HepG2 (cell line): ENCODE data around the gene LPIN3. TPM values are rescaled to one million over a fixed set of nuclear protein-coding genes. Genes with fewer than 3 reads are reported as not detected.

ENCODE experiments used
- ARID2 ChIP-seq: sonication (generic); formaldehyde crosslinking; IDR thresholded peaks from 2 replicates; pipeline ENCODE4 v1.8.1; 2022; ENCODE audit warnings: mild to moderate bottlenecking, missing genetic modification reagents, borderline replicate concordance
- ATM ChIP-seq: fragments of 450-650 bp; IDR thresholded peaks from 2 replicates; pipeline ENCODE4 v1.7.1; 2017; ENCODE audit warnings: mild to moderate bottlenecking, borderline replicate concordance
- CREB3 ChIP-seq: sonication (generic); formaldehyde crosslinking; IDR thresholded peaks from 2 replicates; pipeline ENCODE4 v1.5.0; 2020; ENCODE audit warnings: missing genetic modification reagents
- FIP1L1 ChIP-seq: fragments of 200-400 bp; formaldehyde crosslinking; IDR thresholded peaks from 2 replicates; pipeline ENCODE4 v1.6.1; 2018; ENCODE audit warnings: low read depth, mild to moderate bottlenecking, low read length, moderate library complexity, borderline replicate concordance; ENCODE audit not compliant: insufficient read depth
- FOXK1 ChIP-seq: sonication (generic); formaldehyde crosslinking; IDR thresholded peaks from 2 replicates; pipeline ENCODE4 v1.4.0; 2020; ENCODE audit warnings: low read depth, missing genetic modification reagents, borderline replicate concordance
- HOXA3 ChIP-seq: sonication (generic); formaldehyde crosslinking; IDR thresholded peaks from 2 replicates; pipeline ENCODE4 v1.5.0; 2020; ENCODE audit warnings: missing genetic modification reagents
- IKZF1 ChIP-seq: fragments of 450-650 bp; IDR thresholded peaks from 2 replicates; pipeline ENCODE4 v1.7.1; 2016
- KLF11 ChIP-seq: IDR thresholded peaks from 2 replicates; pipeline ENCODE4 v1.6.1; 2016; ENCODE audit warnings: missing compliant biosample characterization
- MEF2D ChIP-seq: sonication (generic); formaldehyde crosslinking; IDR thresholded peaks from 2 replicates; pipeline ENCODE4 v1.5.1; 2020; ENCODE audit warnings: mild to moderate bottlenecking, missing genetic modification reagents
- MTA3 ChIP-seq: sonication (generic); formaldehyde crosslinking; IDR thresholded peaks from 2 replicates; pipeline ENCODE4 v1.4.0; 2020; ENCODE audit warnings: missing genetic modification reagents
- PHF8 ChIP-seq: sonication (generic); formaldehyde crosslinking; IDR thresholded peaks from 2 replicates; pipeline ENCODE4 v1.5.0; 2020; ENCODE audit warnings: missing genetic modification reagents
- RAD21 ChIP-seq: fragments of 450-650 bp; formaldehyde crosslinking; IDR thresholded peaks from 2 replicates; pipeline ENCODE4 v1.5.0; 2020; ENCODE audit warnings: mild to moderate bottlenecking
- SOX6 ChIP-seq, 2 experiments: fragments of 450-650 bp in 1 of 2; sonication (generic) in 1 of 2; formaldehyde crosslinking in 1 of 2; IDR thresholded peaks; 2 replicates each; pipeline versions ENCODE4 v1.4.0 to v1.6.1; 2017 to 2020; ENCODE audit warnings: antibody characterized with exemption in 1 of 2, mild to moderate bottlenecking in 1 of 2, missing genetic modification reagents in 1 of 2
- SP5 ChIP-seq: IDR thresholded peaks from 2 replicates; pipeline ENCODE4 v1.6.1; 2016; ENCODE audit warnings: low read depth, borderline replicate concordance
- TEF ChIP-seq: sonication (generic); formaldehyde crosslinking; IDR thresholded peaks from 2 replicates; pipeline ENCODE4 v1.5.0; 2020; ENCODE audit warnings: missing genetic modification reagents
- TFAP4 ChIP-seq: sonication (generic); IDR thresholded peaks from 2 replicates; pipeline ENCODE4 v1.6.1; 2016; ENCODE audit warnings: low read depth, borderline replicate concordance
- ZBTB46 ChIP-seq: sonication (generic); formaldehyde crosslinking; IDR thresholded peaks from 2 replicates; pipeline ENCODE4 v1.4.0; 2020; ENCODE audit warnings: mild to moderate bottlenecking, missing genetic modification reagents, borderline replicate concordance
- ZNF138 ChIP-seq: sonication (generic); formaldehyde crosslinking; IDR thresholded peaks from 2 replicates; pipeline ENCODE4 v1.5.0; 2020; ENCODE audit warnings: mild to moderate bottlenecking, low read depth, missing genetic modification reagents
- ZNF367 ChIP-seq: sonication (generic); formaldehyde crosslinking; IDR thresholded peaks from 2 replicates; pipeline ENCODE4 v1.4.0; 2020; ENCODE audit warnings: missing genetic modification reagents, borderline replicate concordance
- ZNF577 ChIP-seq: sonication (generic); formaldehyde crosslinking; IDR thresholded peaks from 2 replicates; pipeline ENCODE4 v1.4.0; 2020; ENCODE audit warnings: mild to moderate bottlenecking, low read depth, missing genetic modification reagents, borderline replicate concordance
- ZNF619 ChIP-seq: sonication (generic); formaldehyde crosslinking; IDR thresholded peaks from 2 replicates; pipeline ENCODE4 v1.4.0; 2020; ENCODE audit warnings: mild to moderate bottlenecking, missing genetic modification reagents
- ZNF652 ChIP-seq: IDR thresholded peaks from 2 replicates; pipeline ENCODE4 v1.6.1; 2016; ENCODE audit warnings: low read depth, borderline replicate concordance
- ZNF777 ChIP-seq: sonication (generic); formaldehyde crosslinking; IDR thresholded peaks from 2 replicates; pipeline ENCODE4 v1.4.0; 2020; ENCODE audit warnings: missing genetic modification reagents
- ZNF780A ChIP-seq: sonication (generic); formaldehyde crosslinking; IDR thresholded peaks from 2 replicates; pipeline ENCODE4 v1.8.0; 2022; ENCODE audit warnings: mild to moderate bottlenecking, missing genetic modification reagents, moderate library complexity
- ZNF781 ChIP-seq: sonication (generic); formaldehyde crosslinking; IDR thresholded peaks from 2 replicates; pipeline ENCODE4 v1.5.1; 2020; ENCODE audit warnings: borderline replicate concordance, mild to moderate bottlenecking, missing genetic modification reagents; ENCODE audit errors: not compliant biosample characterization
- ZNF792 ChIP-seq: IDR thresholded peaks from 2 replicates; pipeline ENCODE4 v1.6.1; 2016
- ZNF878 ChIP-seq: sonication (generic); formaldehyde crosslinking; IDR thresholded peaks from 2 replicates; pipeline ENCODE4 v1.8.1; 2023; ENCODE audit warnings: mild to moderate bottlenecking, missing genetic modification reagents, moderate library complexity
- polyA plus RNA-seq, 8 experiments: library from polyadenylated mRNA; depleted of rRNA in 3 of 8; stranded (reverse) in 7 of 8; unstranded in 1 of 8; fragments of >200 nt; fragmentation: Illumina TruSeq in 4 of 8; extraction: Trizol in 4 of 8; gene quantifications; 2 replicates each; pipeline versions ENCODE4 v1.2.1 to v1.2.3, GENCODE V29; 2011 to 2016; ENCODE audit warnings: low read depth in 4 of 8, missing spikeins in 1 of 8, mixed read lengths in 1 of 8; ENCODE audit not compliant: insufficient read depth in 1 of 8
- total RNA-seq, 5 experiments: library from RNA; depleted of rRNA; stranded (reverse); fragments of >200 nt; fragmentation: Illumina TruSeq; extraction: Trizol; gene quantifications; 2 replicates each; pipeline ENCODE4 v1.2.3, GENCODE V29; 2016; ENCODE audit warnings: low read depth in 1 of 5

Gene LPIN3
- total and polyA plus RNA-seq, 2 of the 13 experiments (the other 11 are each of a cell fraction or from before 2014, with no cell fraction given) = 14.2 to 28.6 TPM

GRCh38 chr20:41316602-41317545, 23.7 kb upstream of the LPIN3 start (continued):
- TF ChIP-seq ZNF652 (CRISPR knock-in tag) (no peak), ZBTB46 (CRISPR knock-in tag) (no peak), ARID2 (CRISPR knock-in tag) (peak; percentile 82), ZNF777 (CRISPR knock-in tag) (peak; percentile 94), TEF (no peak), SOX6 (IDR thresholded peaks at IDR 0.05) (no peak), SOX6 (CRISPR knock-in tag; IDR thresholded peaks at IDR 0.05) (peak; percentile 9; the same call in 1 of the 2 replicates), ZNF138 (no peak), FOXK1 (CRISPR knock-in tag) (0 out of 2 replicates have a peak, but pooled peaks have one; percentile 28), ZNF781 (CRISPR knock-in tag) (peak; percentile 70), ZNF619 (0 out of 2 replicates have a peak, but pooled peaks have one; percentile 60), IKZF1 (no peak), SP5 (CRISPR knock-in tag) (no peak), ZNF792 (CRISPR knock-in tag) (no peak), HOXA3 (CRISPR knock-in tag) (peak; percentile 69), MEF2D (CRISPR knock-in tag) (peak; percentile 63; the same call in 1 of the 2 replicates), TFAP4 (peak; percentile 25; the same call in 1 of the 2 replicates), ZNF878 (CRISPR knock-in tag) (no peak), MTA3 (CRISPR knock-in tag) (no peak), PHF8 (CRISPR knock-in tag) (peak; percentile 68), FIP1L1 (no peak), CREB3 (CRISPR knock-in tag) (no peak), RAD21 (CRISPR knock-in tag) (peak; percentile 17; the same call in 1 of the 2 replicates), ZNF577 (CRISPR knock-in tag) (no peak), KLF11 (CRISPR knock-in tag) (no peak), ZNF367 (CRISPR knock-in tag) (no peak), ZNF780A (CRISPR knock-in tag) (no peak), ATM (no peak)
